GM19193 (cell line): Measurements from ENCODE around the gene SLAMF9.

Experiments used
- POLR2A ChIP-seq: IDR thresholded peaks from 4 replicates; pipeline ENCODE4 v1.6.1; 2011; ENCODE audit not compliant: insufficient read depth, insufficient read length; ENCODE audit errors: extremely low read depth

SLAMF9 gene

DNA sequence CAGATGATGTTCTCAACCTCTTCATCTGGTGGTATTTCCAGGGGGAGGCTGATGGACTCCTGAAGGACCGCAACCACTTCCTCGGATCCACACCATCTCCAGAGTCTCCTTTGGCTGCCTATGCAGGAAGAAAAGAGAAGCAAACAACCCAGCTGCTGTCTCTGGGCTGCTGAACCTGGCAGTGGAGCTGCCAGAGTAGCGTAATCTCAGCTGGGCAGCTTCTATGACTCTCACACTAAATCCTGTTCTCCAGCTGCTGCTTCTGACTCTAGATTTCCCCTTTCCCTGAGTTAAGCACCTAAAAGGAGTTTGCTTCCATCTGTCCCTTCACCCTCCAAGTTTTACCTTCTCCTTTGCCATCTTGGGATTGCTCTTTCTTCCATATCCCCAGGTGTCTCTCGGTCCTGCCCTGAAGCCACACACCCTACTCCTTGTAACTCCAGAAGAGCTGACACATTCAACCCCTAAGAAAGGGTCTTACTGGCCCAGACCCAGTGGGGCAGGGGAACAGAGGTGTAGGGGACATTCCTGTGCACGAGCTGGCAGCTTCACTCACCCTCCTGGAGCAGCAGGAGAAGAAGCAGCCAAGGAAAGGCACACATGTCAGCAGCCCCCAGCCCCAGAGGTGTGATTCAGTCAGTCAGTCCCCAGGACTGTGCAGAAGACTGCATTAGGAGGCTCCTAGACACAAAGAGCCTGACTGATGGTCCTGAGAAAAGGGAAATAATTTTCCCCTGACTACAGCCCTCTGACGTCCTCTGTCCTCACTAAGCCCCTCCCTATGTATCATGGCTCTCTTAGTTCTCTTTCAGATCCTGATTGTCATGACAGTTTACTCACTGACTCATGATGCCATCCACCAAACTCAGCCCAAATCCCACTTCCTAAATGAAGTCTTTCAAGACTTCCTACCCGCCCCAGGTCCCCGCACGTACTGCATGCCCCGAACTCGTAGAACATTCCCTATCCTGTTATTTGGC, at the start of gene SLAMF9:
TSS of gene SLAMF9 (minus strand) at position 702 of the 980 bp plus-strand sequence. CDS start at position 602, 100 bp downstream.
- TF ChIP-seq POLR2A = no peak

DNA sequence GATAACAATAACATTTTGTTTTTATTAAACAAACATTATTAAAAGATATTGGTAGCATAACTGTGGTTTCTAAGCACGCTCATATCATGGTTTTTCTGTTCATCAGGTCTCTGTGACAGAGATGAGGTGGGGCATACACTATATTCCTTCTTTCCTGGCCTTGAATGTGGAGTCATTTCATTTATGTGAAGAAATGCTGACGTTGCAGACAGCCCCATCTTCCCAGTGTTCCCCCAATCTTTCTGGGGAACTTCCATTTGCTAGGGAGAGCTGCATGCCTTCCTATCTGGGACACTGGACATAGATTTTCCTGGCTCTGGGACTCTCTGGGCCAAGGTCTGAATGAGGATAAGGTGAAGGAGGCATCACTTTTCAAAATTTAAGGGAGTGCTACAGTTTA, 47.4 kb upstream of the SLAMF9 start:
- TF ChIP-seq POLR2A = no peak

DNA sequence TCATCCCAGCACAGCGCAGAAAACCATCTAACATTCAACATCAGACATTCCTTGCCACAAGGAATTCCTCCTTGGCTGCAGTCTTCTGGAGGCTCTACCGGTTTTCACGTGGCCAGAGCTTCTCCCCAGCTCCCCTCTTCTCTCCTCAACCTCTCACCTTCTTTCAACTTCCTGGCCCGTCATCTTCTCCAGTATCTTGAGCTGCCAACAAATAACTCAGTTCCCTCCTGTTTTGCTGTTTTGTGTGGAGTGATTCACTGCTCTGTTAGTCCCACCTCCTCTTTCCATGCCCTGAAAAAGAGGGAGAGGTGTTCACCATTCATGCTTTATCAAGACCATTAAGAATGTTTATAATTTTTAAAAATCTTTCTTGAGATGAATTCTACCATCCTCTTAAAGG, 45.2 kb upstream of the SLAMF9 start:
- TF ChIP-seq POLR2A = no peak

DNA sequence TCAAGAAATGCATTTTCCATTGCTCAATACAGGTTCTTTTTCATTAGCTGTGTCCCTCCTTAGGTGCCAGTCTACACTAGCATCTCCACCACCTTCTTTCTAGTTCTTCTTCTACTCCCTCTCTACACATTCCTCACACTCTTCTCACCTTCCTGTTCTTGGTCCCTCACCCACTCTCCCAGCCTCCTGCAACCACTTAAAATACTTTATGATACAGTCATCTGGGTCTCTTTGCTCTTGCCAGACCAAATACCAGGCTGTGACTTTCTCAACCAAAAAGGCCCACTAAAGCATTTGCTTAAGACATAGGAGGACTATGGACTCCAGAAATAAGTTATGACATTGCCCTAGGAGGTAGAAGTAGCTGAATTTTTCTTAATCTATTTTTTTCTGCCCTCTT, 42.6 kb upstream of the SLAMF9 start:
- no peak for TF ChIP-seq POLR2A

DNA sequence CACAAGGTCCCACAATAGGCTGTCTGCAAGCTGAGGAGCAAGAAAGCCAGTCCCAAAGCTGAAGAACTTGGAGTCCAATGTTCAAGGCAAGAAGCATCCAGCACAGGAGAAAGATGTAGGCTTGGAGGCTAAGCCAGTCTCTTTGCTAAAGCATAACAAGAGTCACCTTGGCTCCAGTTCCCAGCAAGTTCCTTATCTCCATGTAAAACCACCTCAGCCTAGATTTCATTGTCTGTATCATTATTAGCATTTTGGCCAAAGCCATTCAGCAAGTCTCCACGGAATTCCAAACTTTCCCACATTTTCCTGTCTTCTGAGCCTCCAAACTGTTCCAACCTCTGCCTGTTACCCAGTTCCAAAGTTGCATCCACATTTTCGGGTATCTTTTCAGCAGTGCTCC, 40.9 kb upstream of the SLAMF9 start:
- TF ChIP-seq POLR2A = no peak

DNA sequence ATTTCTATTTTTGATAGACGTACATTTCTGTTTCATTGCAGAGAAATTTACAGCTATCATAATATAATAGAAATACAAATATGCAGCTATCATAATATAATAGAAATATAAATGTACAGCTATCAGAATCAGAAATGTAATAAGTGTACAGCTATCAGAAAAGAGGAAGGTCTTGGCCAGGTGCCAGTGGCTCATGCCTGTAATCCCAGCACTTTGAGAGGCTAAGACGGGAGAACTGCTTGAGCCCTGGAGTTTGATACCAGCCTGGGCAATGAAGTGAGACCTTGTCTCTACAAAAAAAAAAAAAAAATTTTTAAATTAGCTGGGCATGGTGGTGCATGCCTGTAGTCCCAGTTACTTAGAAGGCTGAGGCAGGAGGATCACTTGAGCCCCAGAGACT, 39.9 kb upstream of the SLAMF9 start:
- TF ChIP-seq POLR2A = no peak

DNA sequence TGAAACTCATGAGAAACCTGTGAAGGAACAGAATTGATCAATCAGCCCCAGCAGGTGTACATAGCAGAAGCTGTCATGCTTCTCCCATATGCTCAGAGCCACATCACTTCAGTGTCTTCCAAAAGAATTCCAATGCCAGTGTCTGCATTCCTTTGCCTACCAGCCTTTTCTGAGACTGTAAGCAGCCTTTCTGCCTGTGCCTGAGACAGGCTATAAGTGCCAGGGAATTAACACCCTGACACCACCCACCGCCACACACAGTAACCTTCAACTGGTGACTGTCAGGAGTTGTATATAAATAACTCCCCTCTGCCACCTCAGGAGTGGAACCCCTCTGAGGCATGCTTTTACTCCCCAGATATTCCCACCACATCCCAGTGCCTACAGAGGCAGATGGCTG, 38.1 kb upstream of the SLAMF9 start:
- TF ChIP-seq POLR2A = no peak

DNA sequence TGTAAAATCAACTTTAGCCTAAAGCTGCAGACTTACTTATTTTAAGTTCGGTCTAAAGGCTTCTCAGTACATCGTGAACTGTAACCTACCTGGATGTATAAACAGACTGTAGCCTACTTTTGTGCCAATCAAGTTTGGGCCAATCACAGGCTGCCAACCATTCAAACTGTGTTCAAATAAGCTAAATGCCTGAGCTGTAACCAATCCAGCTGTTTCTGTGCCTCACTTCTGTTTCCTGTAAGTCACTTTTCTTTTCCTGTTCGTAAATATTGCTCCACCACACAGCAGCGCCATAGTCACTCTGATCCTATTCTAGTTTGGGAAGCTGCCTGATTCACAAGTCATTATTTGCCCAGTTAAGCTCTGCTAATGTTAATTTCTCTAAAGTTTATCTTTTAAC, 37.5 kb upstream of the SLAMF9 start:
- no peak for TF ChIP-seq POLR2A

DNA sequence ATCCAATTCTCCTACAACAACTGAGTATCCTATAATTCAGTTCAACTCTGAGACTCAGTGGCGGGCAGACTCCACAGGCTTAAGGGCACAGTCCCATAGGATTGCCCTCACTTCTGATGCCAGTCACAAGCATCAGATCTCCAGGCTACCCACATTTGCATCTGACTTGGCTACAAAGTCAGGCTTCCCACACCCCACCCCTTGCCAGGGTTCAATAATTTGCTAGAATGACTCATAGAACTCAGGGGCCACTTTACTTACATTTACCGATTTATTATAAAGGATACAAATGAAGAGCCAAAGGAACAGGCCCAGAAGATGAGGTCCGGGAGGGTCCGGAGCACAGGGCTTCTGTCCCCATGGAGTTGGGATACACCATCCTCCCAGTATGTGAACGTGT, 36.0 kb upstream of the SLAMF9 start:
- no peak for TF ChIP-seq POLR2A

DNA sequence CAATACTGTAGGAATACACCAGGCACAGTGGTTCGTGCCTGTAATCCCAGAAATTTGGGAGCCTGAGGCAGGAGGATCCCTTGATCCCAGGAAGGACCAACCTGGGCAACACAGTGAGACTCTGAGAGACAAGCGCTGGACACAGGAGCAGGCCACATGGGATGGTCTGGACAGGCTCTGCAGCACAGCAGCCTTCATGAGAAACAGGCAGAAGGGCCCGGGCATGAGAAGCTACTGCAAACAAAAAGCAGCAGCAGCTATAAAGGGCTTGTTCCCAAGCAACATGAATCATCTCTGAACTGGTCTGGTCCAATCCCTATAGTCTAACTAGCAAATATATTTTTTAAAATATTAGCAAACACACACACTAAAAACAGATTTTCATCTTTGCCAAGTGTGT, 35.5 kb upstream of the SLAMF9 start:
- TF ChIP-seq POLR2A = no peak

DNA sequence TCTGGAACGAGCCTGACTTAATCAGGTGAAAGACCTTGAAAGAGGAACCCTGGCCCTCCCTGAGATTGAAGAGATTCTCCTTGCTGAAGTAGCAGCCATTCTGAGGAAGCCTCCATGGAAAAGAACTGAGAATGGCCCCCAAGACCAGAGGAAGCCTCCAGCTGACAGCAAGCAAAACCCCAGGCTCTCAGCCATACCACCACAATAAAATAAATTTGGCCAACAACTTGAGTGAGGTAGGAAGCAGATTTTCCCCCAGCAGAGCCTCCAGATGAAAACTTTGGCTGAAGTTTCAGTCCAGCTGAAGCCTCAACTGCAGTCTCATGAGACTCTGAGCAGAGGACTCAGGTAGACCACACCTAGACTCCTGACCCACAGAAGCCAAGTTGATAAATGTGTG, 34.0 kb upstream of the SLAMF9 start:
- TF ChIP-seq POLR2A = no peak

DNA sequence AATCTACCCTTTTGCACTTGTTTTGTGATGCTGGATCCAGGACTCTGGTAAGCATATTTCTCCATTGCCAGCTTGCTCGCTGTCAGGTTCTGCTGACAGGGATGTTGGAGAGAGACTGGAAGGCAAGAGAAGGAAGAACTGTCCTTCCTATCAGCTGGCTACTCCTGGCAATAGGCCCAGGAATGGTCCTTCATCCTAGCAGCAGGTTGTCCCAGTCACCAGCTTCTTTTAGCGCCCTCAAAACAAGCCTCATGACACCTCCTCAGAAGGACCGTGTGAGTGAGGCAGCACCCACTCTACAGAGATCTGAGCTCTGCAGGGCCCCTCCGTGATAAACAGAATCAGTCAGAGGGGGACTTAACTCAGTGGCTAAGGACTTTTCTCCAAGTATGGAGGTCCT, 33.1 kb upstream of the SLAMF9 start:
- TF ChIP-seq POLR2A = no peak

DNA sequence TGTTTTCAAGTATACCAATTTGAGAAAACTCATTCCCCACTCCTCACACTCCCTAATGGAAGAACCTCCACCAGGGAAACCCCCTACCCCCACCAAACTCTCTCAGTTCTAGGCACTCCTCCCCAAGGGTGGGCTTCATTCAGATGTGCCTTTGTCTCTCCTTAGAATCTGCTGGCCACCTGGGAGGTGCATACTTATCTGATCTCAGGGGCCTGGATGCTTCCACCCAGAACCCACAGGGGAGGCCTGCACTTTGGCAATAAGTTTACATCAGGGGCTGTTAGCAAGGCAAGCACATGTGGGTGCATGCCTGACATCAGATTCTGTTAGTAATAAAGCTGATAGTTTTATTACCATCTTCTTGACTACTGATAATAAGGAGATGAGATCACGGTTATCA, 32.5 kb upstream of the SLAMF9 start:
- TF ChIP-seq POLR2A = no peak

DNA sequence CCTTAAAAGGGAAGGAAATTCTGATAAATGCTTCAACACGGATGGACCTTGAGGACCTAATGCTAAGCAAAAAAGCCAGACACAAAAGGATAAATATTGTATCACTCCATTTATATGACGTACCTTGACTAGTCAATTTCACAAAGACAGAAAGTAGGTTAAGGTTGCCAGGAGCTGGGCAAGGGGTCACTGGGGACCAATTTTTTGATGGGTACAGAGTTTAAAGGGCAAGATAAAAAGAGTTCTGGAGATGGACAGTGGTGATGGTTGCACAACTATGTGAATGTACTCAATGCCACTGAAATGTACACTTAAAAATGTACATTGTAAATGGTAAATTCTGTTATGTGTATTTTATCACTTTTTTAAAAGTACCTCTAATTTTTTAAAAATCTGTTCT, 32.1 kb upstream of the SLAMF9 start:
- no peak for TF ChIP-seq POLR2A

DNA sequence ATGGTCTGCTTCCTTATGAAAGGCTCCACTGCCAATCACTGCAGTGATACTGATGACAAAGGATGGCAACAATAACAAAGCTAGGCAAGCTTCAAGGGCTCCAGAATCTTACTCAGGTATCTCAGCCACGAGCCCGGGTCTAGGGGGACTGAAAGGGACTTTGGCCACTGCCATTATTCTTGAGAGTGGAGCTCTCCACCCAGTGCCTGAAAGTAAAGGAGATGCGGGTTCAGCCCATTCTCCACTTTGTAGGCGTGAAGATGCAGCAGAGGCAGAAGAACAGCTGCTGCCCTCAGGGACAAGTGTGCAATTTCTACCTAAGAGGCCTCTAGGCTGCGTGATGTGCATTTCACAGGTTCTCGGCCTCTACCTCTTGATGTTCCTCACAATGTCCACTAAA, 31.4 kb upstream of the SLAMF9 start:
- TF ChIP-seq POLR2A = no peak

DNA sequence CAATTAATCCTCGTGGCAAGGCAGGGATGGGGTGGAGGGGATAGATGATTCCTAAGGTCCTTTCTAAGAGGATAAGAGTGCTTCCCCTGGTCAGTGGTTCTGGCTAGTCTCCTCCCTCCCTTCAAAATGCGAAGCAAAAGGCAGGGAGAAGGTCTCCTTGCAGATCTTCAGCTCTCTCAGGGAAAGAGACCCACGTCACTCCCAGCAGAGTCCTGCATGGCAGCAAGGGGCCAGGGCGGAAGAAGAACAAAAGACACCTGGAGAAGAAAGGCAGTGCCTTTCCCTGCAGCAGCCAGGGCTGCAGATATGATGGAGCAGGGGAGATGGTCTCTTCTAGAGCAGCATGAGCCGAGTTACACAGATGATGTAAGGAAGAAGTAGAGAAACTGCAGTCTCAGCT, 29.6 kb upstream of the SLAMF9 start:
- TF ChIP-seq POLR2A = no peak
